ENCODE data around the gene LIPA.
"Not testable (repeated sequence)": the region's sequence is repeated elsewhere in the genome, so short reads cannot be mapped to it uniquely, and the experiment has no call there.

LIPA gene

GRCh38 chr10:89270153-89270483, 18.5 kb upstream of the LIPA start:
- DNase-seq (ENCODE audit: low spot score) = no peak

- DNase-seq (ENCODE audit: low spot score) = no peak
Measured at GRCh38 chr10:89269433-89270152, 18.0 kb upstream of the LIPA start.

GRCh38 chr10:89266721-89267453, 15.3 kb upstream of the LIPA start:
- no peak for DNase-seq (ENCODE audit: low spot score)

- no peak for DNase-seq (ENCODE audit: low spot score)
Measured at GRCh38 chr10:89263531-89263930, 12.0 kb upstream of the LIPA start.

- no peak for DNase-seq (ENCODE audit: low spot score)
Measured at GRCh38 chr10:89263091-89263490, 11.5 kb upstream of the LIPA start.

GRCh38 chr10:89262086-89263051, 10.8 kb upstream of the LIPA start:
- no peak for DNase-seq (ENCODE audit: low spot score)

- DNase-seq (ENCODE audit: low spot score) = no peak
Measured at GRCh38 chr10:89258881-89259280, 7.3 kb upstream of the LIPA start.

GRCh38 chr10:89257581-89257980, 6.0 kb upstream of the LIPA start:
- DNase-seq (ENCODE audit: low spot score) = no peak

GRCh38 chr10:89256962-89257361, 5.4 kb upstream of the LIPA start:
- no peak for DNase-seq (ENCODE audit: low spot score)

- no peak for DNase-seq (ENCODE audit: low spot score)
Measured at GRCh38 chr10:89256340-89256739, 4.8 kb upstream of the LIPA start.

- DNase-seq (ENCODE audit: low spot score) = no peak
Measured at GRCh38 chr10:89255793-89256192, 4.2 kb upstream of the LIPA start.

GRCh38 chr10:89255091-89255579, 3.6 kb upstream of the LIPA start:
- DNase-seq (ENCODE audit: low spot score) = not testable (repeated sequence)

- no peak for DNase-seq (ENCODE audit: low spot score)
Measured at GRCh38 chr10:89252225-89252585, 630 bp upstream of the LIPA start.

GRCh38 chr10:89250865-89251408, 638 bp downstream of the LIPA start:
- DNase-seq (ENCODE audit: low spot score) = no peak

- DNase-seq (ENCODE audit: low spot score) = no peak
Measured at GRCh38 chr10:89248990-89249389, 2.6 kb downstream of the LIPA start.

GRCh38 chr10:89247623-89248022, 4.0 kb downstream of the LIPA start:
- DNase-seq (ENCODE audit: low spot score) = not testable (repeated sequence)

GRCh38 chr10:89245802-89246201, 5.8 kb downstream of the LIPA start:
- DNase-seq (ENCODE audit: low spot score) = no peak

- DNase-seq (ENCODE audit: low spot score) = no peak
Measured at GRCh38 chr10:89242840-89243568, 8.6 kb downstream of the LIPA start.

GRCh38 chr10:89242345-89242684, 9.3 kb downstream of the LIPA start:
- DNase-seq (ENCODE audit: low spot score) = no peak

GRCh38 chr10:89241486-89242344, 9.9 kb downstream of the LIPA start:
- no peak for DNase-seq (ENCODE audit: low spot score)

- no peak for DNase-seq (ENCODE audit: low spot score)
Measured at GRCh38 chr10:89241026-89241425, 10.5 kb downstream of the LIPA start.
